Measurements from ENCODE around the gene ABI3.

ABI3 gene

GRCh38 chr17:49224198-49224996, 13.9 kb downstream of the ABI3 start:
- no peak for TF ChIP-seq CTCF (conservative IDR thresholded peaks at IDR 0.05; ENCODE audit: low read depth, low read length)
- H2AFZ ChIP-seq (ENCODE audit: low read depth), result no peak overlapping the region; the same call in 1 of the 2 replicates
- H4K20me1 ChIP-seq (ENCODE audit: insufficient read depth), result no peaks in the 10 kb centered on the region
- no peaks in the 10 kb centered on the region for H3K36me3 ChIP-seq (ENCODE audit: insufficient read depth)
- H3K27ac ChIP-seq, result no peak overlapping the region
- peaks cover 8% of the 10 kb centered on the region for H3K4me1 ChIP-seq (ENCODE audit: low read depth, poor library complexity, severe bottlenecking)
- H3K4me2 ChIP-seq, result no peak overlapping the region
- no peak overlapping the region for H3K9ac ChIP-seq
- H3K79me2 ChIP-seq (ENCODE audit: insufficient read depth, low read depth), result no peaks in the 10 kb centered on the region
- peaks cover 38% of the 10 kb centered on the region for H3K27me3 ChIP-seq (ENCODE audit: insufficient read depth, low read depth)
- no peak overlapping the region for H3K4me3 ChIP-seq (IDR thresholded peaks at IDR 0.05; ENCODE audit: insufficient read depth, low read depth, low read length)

GRCh38 chr17:49224997-49225337, 14.5 kb downstream of the ABI3 start:
- Histone ChIP-seq H2AFZ (ENCODE audit: low read depth) (no peak overlapping the region), H3K79me2 (ENCODE audit: insufficient read depth, low read depth) (no peaks in the 10 kb centered on the region), H3K27me3 (ENCODE audit: insufficient read depth, low read depth) (peaks cover 44% of the 10 kb centered on the region), H3K4me3 (IDR thresholded peaks at IDR 0.05; ENCODE audit: insufficient read depth, low read depth, low read length) (no peak overlapping the region), H3K36me3 (ENCODE audit: insufficient read depth) (no peaks in the 10 kb centered on the region), H3K9ac (no peak overlapping the region), H3K4me2 (no peak overlapping the region), H3K4me1 (ENCODE audit: low read depth, poor library complexity, severe bottlenecking) (peaks cover 8% of the 10 kb centered on the region), H4K20me1 (ENCODE audit: insufficient read depth) (no peaks in the 10 kb centered on the region), H3K27ac (no peak overlapping the region)
- no peak for TF ChIP-seq CTCF (conservative IDR thresholded peaks at IDR 0.05; ENCODE audit: low read depth, low read length)

- no peak for TF ChIP-seq CTCF (conservative IDR thresholded peaks at IDR 0.05; ENCODE audit: low read depth, low read length)
- Histone ChIP-seq H3K27me3 (ENCODE audit: insufficient read depth, low read depth) (peaks cover 47% of the 10 kb centered on the region), H3K4me3 (IDR thresholded peaks at IDR 0.05; ENCODE audit: insufficient read depth, low read depth, low read length) (no peak overlapping the region)
These were observed 15.2 kb downstream of the ABI3 start for GRCh38 chr17:49225554-49226236.

GRCh38 chr17:49226771-49227435, 16.4 kb downstream of the ABI3 start:
- Histone ChIP-seq H3K4me2 (no peak overlapping the region), H3K4me3 (IDR thresholded peaks at IDR 0.05; ENCODE audit: insufficient read depth, low read depth, low read length) (no peak overlapping the region), H4K20me1 (ENCODE audit: insufficient read depth) (no peaks in the 10 kb centered on the region), H2AFZ (ENCODE audit: low read depth) (no peak overlapping the region), H3K27me3 (ENCODE audit: insufficient read depth, low read depth) (peaks cover 56% of the 10 kb centered on the region), H3K4me1 (ENCODE audit: low read depth, poor library complexity, severe bottlenecking) (peaks cover 15% of the 10 kb centered on the region), H3K27ac (no peak overlapping the region), H3K9ac (no peak overlapping the region), H3K79me2 (ENCODE audit: insufficient read depth, low read depth) (no peaks in the 10 kb centered on the region), H3K36me3 (ENCODE audit: insufficient read depth) (no peaks in the 10 kb centered on the region)
- no peak for TF ChIP-seq CTCF (conservative IDR thresholded peaks at IDR 0.05; ENCODE audit: low read depth, low read length)

More at GRCh38 chr17:49225554-49226236, 15.2 kb downstream of the ABI3 start:
- no peak overlapping the region for H3K4me2 ChIP-seq
- peaks cover 8% of the 10 kb centered on the region for H3K4me1 ChIP-seq (ENCODE audit: low read depth, poor library complexity, severe bottlenecking)
- H3K79me2 ChIP-seq (ENCODE audit: insufficient read depth, low read depth), result no peaks in the 10 kb centered on the region
- H2AFZ ChIP-seq (ENCODE audit: low read depth), result no peak overlapping the region
- no peak overlapping the region for H3K9ac ChIP-seq
- H3K27ac ChIP-seq, result no peak overlapping the region
- H4K20me1 ChIP-seq (ENCODE audit: insufficient read depth), result no peaks in the 10 kb centered on the region
- H3K36me3 ChIP-seq (ENCODE audit: insufficient read depth), result no peaks in the 10 kb centered on the region

All from KMS-11 (cell line).